Gastroesophageal sphincter (tissue), 3 donors: ENCODE measurements around the gene PAGR1.
"Not testable (repeated sequence)": the region's sequence is repeated elsewhere in the genome, so short reads cannot be mapped to it uniquely, and the experiment has no call there.

Experiments
- EP300 ChIP-seq: sonication (generic); formaldehyde crosslinking; IDR thresholded peaks from one replicate; pipeline ENCODE4 v1.6.1; 2017; ENCODE audit warnings: antibody characterized with exemption, mild to moderate bottlenecking
- POLR2A ChIP-seq, 2 donors: fragments of 450-650 bp; IDR thresholded peaks; one replicate each; pipeline ENCODE4 v1.6.1; 2017; ENCODE audit warnings: antibody characterized with exemption in 2 of 2, mild to moderate bottlenecking in 2 of 2, moderate library complexity in 1 of 2
- POLR2AphosphoS5 ChIP-seq: sonication (generic); formaldehyde crosslinking; IDR thresholded peaks from one replicate; pipeline ENCODE4 v1.6.1; 2017; ENCODE audit warnings: antibody characterized with exemption
- TF ChIP-seq, protein P1 (sequence below), 4 experiments: fragments of 200-600 bp in 2 of 4; fragments of 450-650 bp in 2 of 4; sonication (generic) in 1 of 4; IDR thresholded peaks; one replicate each; pipeline ENCODE4 v1.5.1; 2017 to 2019; ENCODE audit warnings: antibody characterized with exemption in 4 of 4, mild to moderate bottlenecking in 2 of 4, moderate library complexity in 2 of 4

GRCh38 chr16:29783094-29783953, 32.6 kb upstream of the PAGR1 start:
- TF ChIP-seq, protein P1, sequence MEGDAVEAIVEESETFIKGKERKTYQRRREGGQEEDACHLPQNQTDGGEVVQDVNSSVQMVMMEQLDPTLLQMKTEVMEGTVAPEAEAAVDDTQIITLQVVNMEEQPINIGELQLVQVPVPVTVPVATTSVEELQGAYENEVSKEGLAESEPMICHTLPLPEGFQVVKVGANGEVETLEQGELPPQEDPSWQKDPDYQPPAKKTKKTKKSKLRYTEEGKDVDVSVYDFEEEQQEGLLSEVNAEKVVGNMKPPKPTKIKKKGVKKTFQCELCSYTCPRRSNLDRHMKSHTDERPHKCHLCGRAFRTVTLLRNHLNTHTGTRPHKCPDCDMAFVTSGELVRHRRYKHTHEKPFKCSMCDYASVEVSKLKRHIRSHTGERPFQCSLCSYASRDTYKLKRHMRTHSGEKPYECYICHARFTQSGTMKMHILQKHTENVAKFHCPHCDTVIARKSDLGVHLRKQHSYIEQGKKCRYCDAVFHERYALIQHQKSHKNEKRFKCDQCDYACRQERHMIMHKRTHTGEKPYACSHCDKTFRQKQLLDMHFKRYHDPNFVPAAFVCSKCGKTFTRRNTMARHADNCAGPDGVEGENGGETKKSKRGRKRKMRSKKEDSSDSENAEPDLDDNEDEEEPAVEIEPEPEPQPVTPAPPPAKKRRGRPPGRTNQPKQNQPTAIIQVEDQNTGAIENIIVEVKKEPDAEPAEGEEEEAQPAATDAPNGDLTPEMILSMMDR (IDR thresholded peaks at IDR 0.05) = not testable (repeated sequence)
- TF ChIP-seq POLR2AphosphoS5; EP300; POLR2A (IDR thresholded peaks at IDR 0.05): not testable (repeated sequence)
